Measurements from ENCODE around the gene ASPG. TPM values are rescaled to one million over a fixed set of nuclear protein-coding genes. Genes with fewer than 3 reads are reported as not detected.

The ASPG gene
- total RNA-seq, 1 experiment from 2014 or later, result 3.4 TPM

DNA sequence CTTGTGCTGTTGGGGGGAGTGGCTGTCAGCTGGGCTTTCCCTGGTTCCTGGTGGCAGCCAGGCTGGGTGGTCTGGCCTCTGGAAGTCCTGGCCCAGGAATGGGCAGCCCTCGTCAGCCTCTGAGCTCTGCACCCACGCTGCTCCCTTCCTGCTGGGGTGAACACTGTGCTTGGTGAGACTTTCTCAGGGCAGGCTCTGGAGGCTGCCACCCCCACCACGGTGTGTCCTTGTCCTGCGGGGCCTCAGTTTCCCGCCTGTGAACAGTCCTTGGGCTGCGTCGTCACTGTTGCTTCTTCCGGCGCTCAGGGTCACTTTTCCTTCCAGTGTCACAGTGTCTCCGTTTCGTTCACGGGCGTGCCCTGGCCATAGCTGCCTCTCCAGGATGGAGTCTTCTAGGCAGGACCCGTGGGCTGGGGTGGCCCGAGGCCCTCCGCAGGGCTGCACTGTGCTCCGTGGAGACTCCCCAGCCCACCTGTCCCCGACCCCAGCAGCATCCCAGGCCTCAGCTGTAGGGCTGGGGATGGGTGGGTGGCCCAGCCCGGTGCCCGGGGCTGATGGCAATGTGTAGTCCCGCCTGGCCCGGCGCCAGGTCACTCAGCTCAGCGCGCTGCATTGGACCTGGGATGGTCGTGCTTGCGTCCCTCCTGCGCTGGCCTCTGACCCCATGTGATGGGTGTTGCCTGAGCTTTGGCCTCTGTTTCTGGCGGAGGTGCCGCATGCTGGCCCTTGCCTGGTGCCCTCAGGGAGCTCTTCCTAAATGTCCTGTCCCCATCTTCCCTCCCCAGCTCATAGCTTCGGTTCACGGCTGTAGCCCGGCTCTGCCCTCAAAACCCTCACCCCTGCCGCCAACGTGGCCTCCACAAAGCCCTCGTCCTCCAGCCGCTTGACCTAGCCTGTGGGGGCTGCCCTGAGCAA is 59.7 kb downstream of the ASPG start:
- H3K4me1 Mint-ChIP-seq, result peaks cover 44% of the 10 kb centered on the region
- TF ChIP-seq, protein P1, sequence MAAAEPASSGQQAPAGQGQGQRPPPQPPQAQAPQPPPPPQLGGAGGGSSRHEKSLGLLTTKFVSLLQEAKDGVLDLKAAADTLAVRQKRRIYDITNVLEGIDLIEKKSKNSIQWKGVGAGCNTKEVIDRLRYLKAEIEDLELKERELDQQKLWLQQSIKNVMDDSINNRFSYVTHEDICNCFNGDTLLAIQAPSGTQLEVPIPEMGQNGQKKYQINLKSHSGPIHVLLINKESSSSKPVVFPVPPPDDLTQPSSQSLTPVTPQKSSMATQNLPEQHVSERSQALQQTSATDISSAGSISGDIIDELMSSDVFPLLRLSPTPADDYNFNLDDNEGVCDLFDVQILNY (CRISPR knock-in tag; IDR thresholded peaks at IDR 0.05), result no peak
- TF ChIP-seq KAT7 (CRISPR knock-in tag; IDR thresholded peaks at IDR 0.05; ENCODE audit: borderline replicate concordance), result no peak
- TF ChIP-seq, protein P2, sequence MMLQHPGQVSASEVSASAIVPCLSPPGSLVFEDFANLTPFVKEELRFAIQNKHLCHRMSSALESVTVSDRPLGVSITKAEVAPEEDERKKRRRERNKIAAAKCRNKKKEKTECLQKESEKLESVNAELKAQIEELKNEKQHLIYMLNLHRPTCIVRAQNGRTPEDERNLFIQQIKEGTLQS (CRISPR knock-in tag; conservative IDR thresholded peaks at IDR 0.05), result no peak
- TF ChIP-seq RELA (CRISPR knock-in tag; IDR thresholded peaks at IDR 0.05; ENCODE audit: borderline replicate concordance), result no peak
- no peak for TF ChIP-seq ZNF396 (CRISPR knock-in tag; IDR thresholded peaks at IDR 0.05; ENCODE audit: borderline replicate concordance)
- no peaks in the 10 kb centered on the region for H3K9me3 Mint-ChIP-seq
- no peaks in the 10 kb centered on the region for H3K36me3 Mint-ChIP-seq
- H3K27me3 Mint-ChIP-seq (ENCODE audit: low read depth), result no peaks in the 10 kb centered on the region
- CTCF ChIA-PET, result interaction anchor here (1.0 to 1.6 kb wide), 6 partner anchors 26 to 495 kb away, joined by 3 to 6 read pairs (median 3); no protein-coding TSS in a partner anchor
- DNase-seq (ENCODE audit: low spot score) (peak; percentile 7), ATAC-seq (no peak)
- POLR2A ChIA-PET, result interaction anchor here (0.6 kb wide), 1 partner anchor 137 kb away, joined by 6 read pairs; no protein-coding TSS in a partner anchor
- no peak overlapping the region for H3K4me3 Mint-ChIP-seq
- peak overlapping the region; percentile 43 for H3K27ac Mint-ChIP-seq

DNA sequence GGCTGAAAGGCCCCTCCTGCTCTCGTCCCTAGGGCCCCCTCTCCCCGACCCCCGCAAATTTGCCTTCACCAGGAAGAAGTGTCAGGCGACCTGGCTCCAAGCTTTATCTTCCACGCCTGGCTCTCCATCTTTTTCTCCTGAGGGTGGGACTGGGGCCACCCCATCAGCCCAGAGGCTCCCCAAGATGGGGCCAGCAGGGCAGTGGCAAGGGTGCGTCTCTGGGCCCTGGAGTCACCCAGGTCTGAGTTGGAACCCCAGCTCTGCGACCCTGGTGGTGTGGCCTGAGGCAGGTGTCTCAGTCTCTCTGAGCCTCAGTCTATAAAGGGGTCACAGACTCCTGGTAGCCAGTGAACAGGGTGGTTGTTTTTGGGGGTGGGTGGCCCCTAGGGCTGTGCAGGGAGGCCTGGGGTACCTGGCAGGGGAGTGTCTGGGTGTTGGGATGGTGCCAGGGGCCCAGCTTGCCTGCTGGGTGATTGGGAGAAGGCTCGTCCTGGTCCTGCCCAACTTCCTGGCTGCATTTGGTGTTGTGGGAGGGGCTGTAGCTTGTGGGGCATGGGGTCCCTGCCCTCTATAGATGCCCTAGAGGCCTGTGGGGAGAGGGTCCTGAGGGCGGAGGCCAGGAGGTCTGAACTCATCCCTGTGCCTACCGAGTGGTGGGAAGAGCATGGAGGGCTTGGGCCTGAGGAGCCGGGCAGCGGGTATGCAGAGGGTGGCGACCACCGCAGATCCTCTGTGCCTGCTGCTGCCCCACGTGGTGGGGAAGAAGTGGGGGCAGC is 60.5 kb downstream of the ASPG start:
- ChIA-PET CTCF (interaction anchor here (0.6 to 1.3 kb wide), 2 partner anchors 17 to 78 kb away, joined by 3 to 6 read pairs; no protein-coding TSS in a partner anchor), POLR2A (no interaction called here)
- Mint-ChIP-seq H3K36me3 (no peaks in the 10 kb centered on the region), H3K4me3 (no peak overlapping the region), H3K27ac (peak overlapping the region; percentile 43), H3K9me3 (no peaks in the 10 kb centered on the region), H3K4me1 (peaks cover 43% of the 10 kb centered on the region), H3K27me3 (ENCODE audit: low read depth) (no peaks in the 10 kb centered on the region)
- peak; percentile 10 for DNase-seq (ENCODE audit: low spot score)
- no peak for ATAC-seq
- TF ChIP-seq, protein P3, sequence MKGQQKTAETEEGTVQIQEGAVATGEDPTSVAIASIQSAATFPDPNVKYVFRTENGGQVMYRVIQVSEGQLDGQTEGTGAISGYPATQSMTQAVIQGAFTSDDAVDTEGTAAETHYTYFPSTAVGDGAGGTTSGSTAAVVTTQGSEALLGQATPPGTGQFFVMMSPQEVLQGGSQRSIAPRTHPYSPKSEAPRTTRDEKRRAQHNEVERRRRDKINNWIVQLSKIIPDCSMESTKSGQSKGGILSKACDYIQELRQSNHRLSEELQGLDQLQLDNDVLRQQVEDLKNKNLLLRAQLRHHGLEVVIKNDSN (CRISPR knock-in tag; IDR thresholded peaks at IDR 0.05), result no peak
- TF ChIP-seq NR2C2 (CRISPR knock-in tag; IDR thresholded peaks at IDR 0.05) (no peak), TEAD1 (CRISPR knock-in tag; IDR thresholded peaks at IDR 0.05) (no peak), NFE2L1 (CRISPR knock-in tag; IDR thresholded peaks at IDR 0.05) (no peak), ELF4 (CRISPR knock-in tag; IDR thresholded peaks at IDR 0.05; ENCODE audit: low read depth) (no peak), ZNF263 (CRISPR knock-in tag; IDR thresholded peaks at IDR 0.05; ENCODE audit: low read depth) (no peak)
- TF ChIP-seq, protein P4, sequence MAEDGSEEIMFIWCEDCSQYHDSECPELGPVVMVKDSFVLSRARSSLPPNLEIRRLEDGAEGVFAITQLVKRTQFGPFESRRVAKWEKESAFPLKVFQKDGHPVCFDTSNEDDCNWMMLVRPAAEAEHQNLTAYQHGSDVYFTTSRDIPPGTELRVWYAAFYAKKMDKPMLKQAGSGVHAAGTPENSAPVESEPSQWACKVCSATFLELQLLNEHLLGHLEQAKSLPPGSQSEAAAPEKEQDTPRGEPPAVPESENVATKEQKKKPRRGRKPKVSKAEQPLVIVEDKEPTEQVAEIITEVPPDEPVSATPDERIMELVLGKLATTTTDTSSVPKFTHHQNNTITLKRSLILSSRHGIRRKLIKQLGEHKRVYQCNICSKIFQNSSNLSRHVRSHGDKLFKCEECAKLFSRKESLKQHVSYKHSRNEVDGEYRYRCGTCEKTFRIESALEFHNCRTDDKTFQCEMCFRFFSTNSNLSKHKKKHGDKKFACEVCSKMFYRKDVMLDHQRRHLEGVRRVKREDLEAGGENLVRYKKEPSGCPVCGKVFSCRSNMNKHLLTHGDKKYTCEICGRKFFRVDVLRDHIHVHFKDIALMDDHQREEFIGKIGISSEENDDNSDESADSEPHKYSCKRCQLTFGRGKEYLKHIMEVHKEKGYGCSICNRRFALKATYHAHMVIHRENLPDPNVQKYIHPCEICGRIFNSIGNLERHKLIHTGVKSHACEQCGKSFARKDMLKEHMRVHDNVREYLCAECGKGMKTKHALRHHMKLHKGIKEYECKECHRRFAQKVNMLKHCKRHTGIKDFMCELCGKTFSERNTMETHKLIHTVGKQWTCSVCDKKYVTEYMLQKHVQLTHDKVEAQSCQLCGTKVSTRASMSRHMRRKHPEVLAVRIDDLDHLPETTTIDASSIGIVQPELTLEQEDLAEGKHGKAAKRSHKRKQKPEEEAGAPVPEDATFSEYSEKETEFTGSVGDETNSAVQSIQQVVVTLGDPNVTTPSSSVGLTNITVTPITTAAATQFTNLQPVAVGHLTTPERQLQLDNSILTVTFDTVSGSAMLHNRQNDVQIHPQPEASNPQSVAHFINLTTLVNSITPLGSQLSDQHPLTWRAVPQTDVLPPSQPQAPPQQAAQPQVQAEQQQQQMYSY (CRISPR knock-in tag; IDR thresholded peaks at IDR 0.05), result no peak
- TF ChIP-seq, protein P5, sequence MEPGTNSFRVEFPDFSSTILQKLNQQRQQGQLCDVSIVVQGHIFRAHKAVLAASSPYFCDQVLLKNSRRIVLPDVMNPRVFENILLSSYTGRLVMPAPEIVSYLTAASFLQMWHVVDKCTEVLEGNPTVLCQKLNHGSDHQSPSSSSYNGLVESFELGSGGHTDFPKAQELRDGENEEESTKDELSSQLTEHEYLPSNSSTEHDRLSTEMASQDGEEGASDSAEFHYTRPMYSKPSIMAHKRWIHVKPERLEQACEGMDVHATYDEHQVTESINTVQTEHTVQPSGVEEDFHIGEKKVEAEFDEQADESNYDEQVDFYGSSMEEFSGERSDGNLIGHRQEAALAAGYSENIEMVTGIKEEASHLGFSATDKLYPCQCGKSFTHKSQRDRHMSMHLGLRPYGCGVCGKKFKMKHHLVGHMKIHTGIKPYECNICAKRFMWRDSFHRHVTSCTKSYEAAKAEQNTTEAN (CRISPR knock-in tag; IDR thresholded peaks at IDR 0.05), result no peak
- TF ChIP-seq, protein P6, sequence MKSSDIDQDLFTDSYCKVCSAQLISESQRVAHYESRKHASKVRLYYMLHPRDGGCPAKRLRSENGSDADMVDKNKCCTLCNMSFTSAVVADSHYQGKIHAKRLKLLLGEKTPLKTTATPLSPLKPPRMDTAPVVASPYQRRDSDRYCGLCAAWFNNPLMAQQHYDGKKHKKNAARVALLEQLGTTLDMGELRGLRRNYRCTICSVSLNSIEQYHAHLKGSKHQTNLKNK (CRISPR knock-in tag; IDR thresholded peaks at IDR 0.05), result no peak
- TF ChIP-seq, protein P7, sequence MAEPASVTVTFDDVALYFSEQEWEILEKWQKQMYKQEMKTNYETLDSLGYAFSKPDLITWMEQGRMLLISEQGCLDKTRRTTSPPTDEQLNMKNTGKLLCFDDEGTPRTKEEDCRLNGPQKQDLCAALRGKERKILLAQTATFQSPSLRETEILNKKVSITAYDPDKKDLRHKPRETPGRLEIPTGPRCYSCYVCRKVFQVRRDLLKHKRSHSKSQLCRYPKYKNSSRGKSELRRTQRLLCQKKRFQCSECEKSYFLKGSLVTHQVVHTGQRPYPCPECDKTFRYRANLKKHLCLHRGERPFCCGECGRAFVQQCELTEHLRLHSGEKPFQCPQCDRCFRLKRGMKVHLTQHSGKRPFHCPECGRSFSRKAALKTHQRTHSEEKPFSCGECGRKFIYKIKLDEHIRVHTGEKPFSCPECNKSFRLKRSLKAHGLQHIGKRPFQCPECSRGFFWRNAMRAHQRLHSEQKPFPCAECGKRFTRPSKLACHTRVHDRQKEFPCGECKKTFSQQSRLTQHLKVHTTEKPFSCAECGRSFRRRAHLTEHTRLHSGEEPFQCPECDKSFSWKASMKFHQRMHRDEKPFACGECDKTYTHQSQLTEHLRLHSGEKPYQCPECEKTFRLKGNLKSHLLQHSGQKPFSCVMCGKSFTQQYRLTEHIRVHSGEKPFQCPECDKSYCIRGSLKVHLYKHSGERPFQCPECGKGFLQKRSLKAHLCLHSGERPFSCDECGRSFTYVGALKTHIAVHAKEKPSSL (CRISPR knock-in tag; conservative IDR thresholded peaks at IDR 0.05), result no peak
- TF ChIP-seq, protein P8, sequence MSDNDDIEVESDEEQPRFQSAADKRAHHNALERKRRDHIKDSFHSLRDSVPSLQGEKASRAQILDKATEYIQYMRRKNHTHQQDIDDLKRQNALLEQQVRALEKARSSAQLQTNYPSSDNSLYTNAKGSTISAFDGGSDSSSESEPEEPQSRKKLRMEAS (CRISPR knock-in tag; IDR thresholded peaks at IDR 0.05), result no peak
- TF ChIP-seq, protein P9, sequence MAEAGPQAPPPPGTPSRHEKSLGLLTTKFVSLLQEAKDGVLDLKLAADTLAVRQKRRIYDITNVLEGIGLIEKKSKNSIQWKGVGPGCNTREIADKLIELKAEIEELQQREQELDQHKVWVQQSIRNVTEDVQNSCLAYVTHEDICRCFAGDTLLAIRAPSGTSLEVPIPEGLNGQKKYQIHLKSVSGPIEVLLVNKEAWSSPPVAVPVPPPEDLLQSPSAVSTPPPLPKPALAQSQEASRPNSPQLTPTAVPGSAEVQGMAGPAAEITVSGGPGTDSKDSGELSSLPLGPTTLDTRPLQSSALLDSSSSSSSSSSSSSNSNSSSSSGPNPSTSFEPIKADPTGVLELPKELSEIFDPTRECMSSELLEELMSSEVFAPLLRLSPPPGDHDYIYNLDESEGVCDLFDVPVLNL (CRISPR knock-in tag; IDR thresholded peaks at IDR 0.05; ENCODE audit: borderline replicate concordance, low read depth), result no peak
- TF ChIP-seq, protein P10, sequence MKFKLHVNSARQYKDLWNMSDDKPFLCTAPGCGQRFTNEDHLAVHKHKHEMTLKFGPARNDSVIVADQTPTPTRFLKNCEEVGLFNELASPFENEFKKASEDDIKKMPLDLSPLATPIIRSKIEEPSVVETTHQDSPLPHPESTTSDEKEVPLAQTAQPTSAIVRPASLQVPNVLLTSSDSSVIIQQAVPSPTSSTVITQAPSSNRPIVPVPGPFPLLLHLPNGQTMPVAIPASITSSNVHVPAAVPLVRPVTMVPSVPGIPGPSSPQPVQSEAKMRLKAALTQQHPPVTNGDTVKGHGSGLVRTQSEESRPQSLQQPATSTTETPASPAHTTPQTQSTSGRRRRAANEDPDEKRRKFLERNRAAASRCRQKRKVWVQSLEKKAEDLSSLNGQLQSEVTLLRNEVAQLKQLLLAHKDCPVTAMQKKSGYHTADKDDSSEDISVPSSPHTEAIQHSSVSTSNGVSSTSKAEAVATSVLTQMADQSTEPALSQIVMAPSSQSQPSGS (CRISPR knock-in tag; IDR thresholded peaks at IDR 0.05; ENCODE audit: borderline replicate concordance, low read depth), result no peak
